Measurements from ENCODE around the gene PDX1.

PDX1 gene

DNA sequence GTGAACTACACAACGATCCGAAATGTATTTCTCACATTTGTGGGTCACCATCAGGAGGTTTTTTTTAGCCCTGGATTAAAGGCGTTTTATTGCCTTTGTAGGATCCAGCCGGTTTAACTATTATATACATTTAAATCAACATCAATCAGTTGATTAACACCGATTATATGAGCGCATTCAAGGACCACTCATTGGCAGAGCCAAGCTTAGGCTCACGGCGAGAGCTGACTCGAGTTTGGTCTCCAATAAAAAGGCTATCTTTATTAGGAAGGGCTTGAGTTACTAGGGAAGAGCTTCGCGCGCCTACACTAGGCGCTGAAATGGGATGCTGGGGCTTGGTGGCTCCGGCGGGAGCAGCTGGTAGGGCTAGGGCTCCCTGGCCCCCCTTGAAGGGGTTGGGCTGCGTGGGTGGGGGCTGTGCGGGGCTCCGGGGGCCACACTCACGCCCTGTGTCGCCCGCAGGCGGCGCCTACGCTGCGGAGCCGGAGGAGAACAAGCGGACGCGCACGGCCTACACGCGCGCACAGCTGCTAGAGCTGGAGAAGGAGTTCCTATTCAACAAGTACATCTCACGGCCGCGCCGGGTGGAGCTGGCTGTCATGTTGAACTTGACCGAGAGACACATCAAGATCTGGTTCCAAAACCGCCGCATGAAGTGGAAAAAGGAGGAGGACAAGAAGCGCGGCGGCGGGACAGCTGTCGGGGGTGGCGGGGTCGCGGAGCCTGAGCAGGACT, 4.2 kb downstream of the PDX1 start:
- no peaks in the 10 kb centered on the region for H3K4me1 ChIP-seq (ENCODE audit: insufficient read depth, insufficient read length)
- H3K9ac ChIP-seq (ENCODE audit: insufficient read length, low read depth): no peak overlapping the region
- peak; percentile 79 for TF ChIP-seq SUZ12 (IDR thresholded peaks at IDR 0.05; ENCODE audit: extremely low read depth, insufficient read depth, insufficient read length)
- no peak for TF ChIP-seq YY1 (IDR thresholded peaks at IDR 0.05; ENCODE audit: insufficient read depth, insufficient read length)
- no peak for DNase-seq (ENCODE audit: low read depth, low spot score)
- no peak overlapping the region for H3K4me3 ChIP-seq (ENCODE audit: insufficient read length, low read depth)
- H3K9me3 ChIP-seq (ENCODE audit: insufficient read depth, low read length): no peaks in the 10 kb centered on the region; the same call in 1 of the 2 replicates
- H3K36me3 ChIP-seq (ENCODE audit: insufficient read depth, insufficient read length, low read length): no peaks in the 10 kb centered on the region
- H3K27me3 ChIP-seq (ENCODE audit: insufficient read depth, insufficient read length): peaks cover 100% of the 10 kb centered on the region

DNA sequence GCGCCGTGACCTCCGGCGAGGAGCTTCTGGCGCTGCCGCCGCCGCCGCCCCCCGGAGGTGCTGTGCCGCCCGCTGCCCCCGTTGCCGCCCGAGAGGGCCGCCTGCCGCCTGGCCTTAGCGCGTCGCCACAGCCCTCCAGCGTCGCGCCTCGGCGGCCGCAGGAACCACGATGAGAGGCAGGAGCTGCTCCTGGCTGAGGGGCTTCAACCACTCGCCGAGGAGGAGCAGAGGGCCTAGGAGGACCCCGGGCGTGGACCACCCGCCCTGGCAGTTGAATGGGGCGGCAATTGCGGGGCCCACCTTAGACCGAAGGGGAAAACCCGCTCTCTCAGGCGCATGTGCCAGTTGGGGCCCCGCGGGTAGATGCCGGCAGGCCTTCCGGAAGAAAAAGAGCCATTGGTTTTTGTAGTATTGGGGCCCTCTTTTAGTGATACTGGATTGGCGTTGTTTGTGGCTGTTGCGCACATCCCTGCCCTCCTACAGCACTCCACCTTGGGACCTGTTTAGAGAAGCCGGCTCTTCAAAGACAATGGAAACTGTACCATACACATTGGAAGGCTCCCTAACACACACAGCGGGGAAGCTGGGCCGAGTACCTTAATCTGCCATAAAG, 4.8 kb downstream of the PDX1 start:
- no peak for DNase-seq (ENCODE audit: low read depth, low spot score)
- no peak for TF ChIP-seq ZNF274 (IDR thresholded peaks at IDR 0.05; ENCODE audit: low read depth, low read length)
- no peak for TF ChIP-seq YY1 (IDR thresholded peaks at IDR 0.05; ENCODE audit: insufficient read depth, insufficient read length)
- TF ChIP-seq SUZ12 (IDR thresholded peaks at IDR 0.05; ENCODE audit: extremely low read depth, insufficient read depth, insufficient read length): peak; percentile 80
- H3K4me3 ChIP-seq (ENCODE audit: insufficient read length, low read depth): no peak overlapping the region
- H3K9me3 ChIP-seq (ENCODE audit: insufficient read depth, low read length): no peaks in the 10 kb centered on the region; the same call in 1 of the 2 replicates
- H3K36me3 ChIP-seq (ENCODE audit: insufficient read depth, insufficient read length, low read length): no peaks in the 10 kb centered on the region
- H3K9ac ChIP-seq (ENCODE audit: insufficient read length, low read depth): no peak overlapping the region
- H3K4me1 ChIP-seq (ENCODE audit: insufficient read depth, insufficient read length): no peaks in the 10 kb centered on the region
- peaks cover 100% of the 10 kb centered on the region for H3K27me3 ChIP-seq (ENCODE audit: insufficient read depth, insufficient read length)

GRCh38 chr13:27925220-27925991, 5.6 kb downstream of the PDX1 start:
- no peaks in the 10 kb centered on the region; the same call in 1 of the 2 replicates for H3K9me3 ChIP-seq (ENCODE audit: insufficient read depth, low read length)
- peaks cover 100% of the 10 kb centered on the region for H3K27me3 ChIP-seq (ENCODE audit: insufficient read depth, insufficient read length)

GRCh38 chr13:27926644-27927434, 7.0 kb downstream of the PDX1 start:
- Histone ChIP-seq H3K9ac (ENCODE audit: insufficient read length, low read depth) (no peak overlapping the region), H3K27me3 (ENCODE audit: insufficient read depth, insufficient read length) (peaks cover 96% of the 10 kb centered on the region), H3K9me3 (ENCODE audit: insufficient read depth, low read length) (no peaks in the 10 kb centered on the region; the same call in 1 of the 2 replicates), H3K36me3 (ENCODE audit: insufficient read depth, insufficient read length, low read length) (no peaks in the 10 kb centered on the region), H3K4me3 (ENCODE audit: insufficient read length, low read depth) (no peak overlapping the region), H3K4me1 (ENCODE audit: insufficient read depth, insufficient read length) (no peaks in the 10 kb centered on the region)
- TF ChIP-seq YY1 (IDR thresholded peaks at IDR 0.05; ENCODE audit: insufficient read depth, insufficient read length): no peak
- no peak for TF ChIP-seq SUZ12 (IDR thresholded peaks at IDR 0.05; ENCODE audit: extremely low read depth, insufficient read depth, insufficient read length)
- TF ChIP-seq ZNF274 (IDR thresholded peaks at IDR 0.05; ENCODE audit: low read depth, low read length): no peak
- no peak for DNase-seq (ENCODE audit: low read depth, low spot score)

More at GRCh38 chr13:27925220-27925991, 5.6 kb downstream of the PDX1 start:
- H3K4me3 ChIP-seq (ENCODE audit: insufficient read length, low read depth): no peak overlapping the region
- TF ChIP-seq ZNF274 (IDR thresholded peaks at IDR 0.05; ENCODE audit: low read depth, low read length) (no peak), SUZ12 (IDR thresholded peaks at IDR 0.05; ENCODE audit: extremely low read depth, insufficient read depth, insufficient read length) (no peak), YY1 (IDR thresholded peaks at IDR 0.05; ENCODE audit: insufficient read depth, insufficient read length) (no peak)
- H3K36me3 ChIP-seq (ENCODE audit: insufficient read depth, insufficient read length, low read length): no peaks in the 10 kb centered on the region
- DNase-seq (ENCODE audit: low read depth, low spot score): no peak
- no peaks in the 10 kb centered on the region for H3K4me1 ChIP-seq (ENCODE audit: insufficient read depth, insufficient read length)
- no peak overlapping the region for H3K9ac ChIP-seq (ENCODE audit: insufficient read length, low read depth)

- Histone ChIP-seq H3K9ac (ENCODE audit: insufficient read length, low read depth) (no peak overlapping the region), H3K4me3 (ENCODE audit: insufficient read length, low read depth) (no peak overlapping the region), H3K9me3 (ENCODE audit: insufficient read depth, low read length) (no peaks in the 10 kb centered on the region; the same call in 1 of the 2 replicates), H3K36me3 (ENCODE audit: insufficient read depth, insufficient read length, low read length) (no peaks in the 10 kb centered on the region), H3K4me1 (ENCODE audit: insufficient read depth, insufficient read length) (no peaks in the 10 kb centered on the region), H3K27me3 (ENCODE audit: insufficient read depth, insufficient read length) (peaks cover 90% of the 10 kb centered on the region)
- no peak for DNase-seq (ENCODE audit: low read depth, low spot score)
- TF ChIP-seq SUZ12 (IDR thresholded peaks at IDR 0.05; ENCODE audit: extremely low read depth, insufficient read depth, insufficient read length) (no peak), YY1 (IDR thresholded peaks at IDR 0.05; ENCODE audit: insufficient read depth, insufficient read length) (no peak), ZNF274 (IDR thresholded peaks at IDR 0.05; ENCODE audit: low read depth, low read length) (no peak)
Observed at GRCh38 chr13:27927444-27928352, 7.9 kb downstream of the PDX1 start.

- H3K9me3 ChIP-seq (ENCODE audit: insufficient read depth, low read length): no peaks in the 10 kb centered on the region; the same call in 1 of the 2 replicates
- TF ChIP-seq SUZ12 (IDR thresholded peaks at IDR 0.05; ENCODE audit: extremely low read depth, insufficient read depth, insufficient read length) (no peak), YY1 (IDR thresholded peaks at IDR 0.05; ENCODE audit: insufficient read depth, insufficient read length) (no peak), ZNF274 (IDR thresholded peaks at IDR 0.05; ENCODE audit: low read depth, low read length) (no peak)
- peaks cover 88% of the 10 kb centered on the region for H3K27me3 ChIP-seq (ENCODE audit: insufficient read depth, insufficient read length)
- H3K4me3 ChIP-seq (ENCODE audit: insufficient read length, low read depth): no peak overlapping the region
- no peaks in the 10 kb centered on the region for H3K36me3 ChIP-seq (ENCODE audit: insufficient read depth, insufficient read length, low read length)
- no peaks in the 10 kb centered on the region for H3K4me1 ChIP-seq (ENCODE audit: insufficient read depth, insufficient read length)
- DNase-seq (ENCODE audit: low read depth, low spot score): no peak
- no peak overlapping the region for H3K9ac ChIP-seq (ENCODE audit: insufficient read length, low read depth)
Observed at GRCh38 chr13:27928353-27928804, 8.6 kb downstream of the PDX1 start.
